Neural crest cell (in vitro differentiated cells): ENCODE results near the gene COL19A1. TPM values are rescaled to one million over a fixed set of nuclear protein-coding genes. Genes with fewer than 3 reads are reported as not detected.
"Not testable (repeated sequence)": the region's sequence is repeated elsewhere in the genome, so short reads cannot be mapped to it uniquely, and the experiment has no call there.

Source experiments
- DNase-seq: peaks from one replicate; pipeline ENCODE4 v3.0.0; 2021; ENCODE audit warnings: low read depth, mixed read lengths, low spot score
- H3K27ac Mint-ChIP-seq: one replicate; pipeline ENCODE4 v1.8.0; 2021; ENCODE audit warnings: mild to moderate bottlenecking, mixed read lengths; ENCODE audit not compliant: unreplicated experiment
- H3K27me3 Mint-ChIP-seq: 2 replicates; pipeline ENCODE4 v1.8.0; 2021; ENCODE audit warnings: low read depth, mild to moderate bottlenecking, mixed read lengths
- H3K36me3 Mint-ChIP-seq: 2 replicates; pipeline ENCODE4 v1.8.0; 2021; ENCODE audit warnings: low read depth, mild to moderate bottlenecking, mixed read lengths
- H3K4me1 Mint-ChIP-seq: 2 replicates; pipeline ENCODE4 v1.8.0; 2021; ENCODE audit warnings: mixed read lengths
- H3K4me3 Mint-ChIP-seq: one replicate; pipeline ENCODE4 v1.8.0; 2021; ENCODE audit warnings: mild to moderate bottlenecking, mixed read lengths
- H3K9me3 Mint-ChIP-seq: 2 replicates; pipeline ENCODE4 v1.8.0; 2021; ENCODE audit warnings: mixed read lengths
- total RNA-seq: library from RNA; stranded (reverse); gene quantifications from 2 replicates; pipeline ENCODE4 v1.2.1, GENCODE V29; 2021
- TF ChIP-seq, protein P1 (sequence below): fragments of 200-600 bp; sonication (generic); conservative IDR thresholded peaks from 2 replicates; pipeline ENCODE4 v1.5.0; 2021; ENCODE audit warnings: antibody characterized with exemption, mild to moderate bottlenecking

The COL19A1 gene
- total RNA-seq, 1 donor from 2014 or later, result 0.09 TPM

DNA sequence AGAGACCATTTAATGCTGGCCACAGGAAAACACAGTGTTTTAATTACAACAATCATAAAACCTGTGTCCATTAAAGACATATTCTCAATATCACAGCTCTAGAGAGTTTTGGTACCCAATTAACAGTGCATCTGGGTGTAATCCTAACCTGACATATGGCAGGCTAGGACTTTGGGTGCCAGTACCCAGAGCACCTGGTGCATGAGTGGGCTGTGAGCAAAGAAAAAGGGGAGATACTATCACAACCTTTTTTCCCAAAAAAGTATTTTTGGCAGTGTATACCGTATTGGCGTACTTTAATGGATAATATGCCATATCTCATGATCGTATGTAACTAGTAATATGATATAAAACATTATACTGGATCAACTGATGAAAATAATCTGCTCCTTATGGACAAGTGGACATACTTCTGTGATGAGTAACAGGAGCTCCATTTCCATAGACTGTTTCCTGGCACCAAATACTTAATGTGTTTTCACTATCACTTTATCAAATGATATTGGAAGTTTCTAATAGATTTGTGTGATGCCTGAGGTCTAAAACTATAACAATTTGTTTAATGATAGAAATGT, 91.7 kb downstream of the COL19A1 start:
- Mint-ChIP-seq H3K4me1 (no peaks in the 10 kb centered on the region), H3K9me3 (no peaks in the 10 kb centered on the region), H3K27me3 (no peaks in the 10 kb centered on the region), H3K4me3 (no peak overlapping the region), H3K36me3 (no peaks in the 10 kb centered on the region), H3K27ac (no peak overlapping the region)
- TF ChIP-seq, protein P1, sequence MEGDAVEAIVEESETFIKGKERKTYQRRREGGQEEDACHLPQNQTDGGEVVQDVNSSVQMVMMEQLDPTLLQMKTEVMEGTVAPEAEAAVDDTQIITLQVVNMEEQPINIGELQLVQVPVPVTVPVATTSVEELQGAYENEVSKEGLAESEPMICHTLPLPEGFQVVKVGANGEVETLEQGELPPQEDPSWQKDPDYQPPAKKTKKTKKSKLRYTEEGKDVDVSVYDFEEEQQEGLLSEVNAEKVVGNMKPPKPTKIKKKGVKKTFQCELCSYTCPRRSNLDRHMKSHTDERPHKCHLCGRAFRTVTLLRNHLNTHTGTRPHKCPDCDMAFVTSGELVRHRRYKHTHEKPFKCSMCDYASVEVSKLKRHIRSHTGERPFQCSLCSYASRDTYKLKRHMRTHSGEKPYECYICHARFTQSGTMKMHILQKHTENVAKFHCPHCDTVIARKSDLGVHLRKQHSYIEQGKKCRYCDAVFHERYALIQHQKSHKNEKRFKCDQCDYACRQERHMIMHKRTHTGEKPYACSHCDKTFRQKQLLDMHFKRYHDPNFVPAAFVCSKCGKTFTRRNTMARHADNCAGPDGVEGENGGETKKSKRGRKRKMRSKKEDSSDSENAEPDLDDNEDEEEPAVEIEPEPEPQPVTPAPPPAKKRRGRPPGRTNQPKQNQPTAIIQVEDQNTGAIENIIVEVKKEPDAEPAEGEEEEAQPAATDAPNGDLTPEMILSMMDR, result no peak
- DNase-seq, result no peak

DNA sequence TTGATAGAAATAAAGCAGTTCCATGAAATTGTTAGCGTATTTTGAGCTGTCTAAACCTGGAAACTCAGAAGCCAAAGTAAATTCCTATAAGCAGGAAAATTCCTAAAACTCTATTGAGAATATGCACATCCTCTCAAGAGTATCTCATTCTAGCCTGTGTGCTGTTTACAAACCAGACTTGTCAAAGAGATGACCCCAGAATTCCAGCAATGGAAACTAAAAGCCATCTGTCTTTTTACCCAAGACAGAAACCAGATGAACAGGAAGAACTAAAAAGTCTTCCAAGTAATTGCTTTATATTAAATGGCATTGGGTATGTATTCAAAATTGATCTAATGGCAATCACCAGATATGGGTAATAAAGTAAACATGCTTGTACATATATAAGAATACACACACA, 92.6 kb downstream of the COL19A1 start:
- Mint-ChIP-seq H3K4me3 (no peak overlapping the region), H3K9me3 (no peaks in the 10 kb centered on the region), H3K27me3 (no peaks in the 10 kb centered on the region), H3K36me3 (no peaks in the 10 kb centered on the region), H3K27ac (no peak overlapping the region), H3K4me1 (no peaks in the 10 kb centered on the region)
- no peak for DNase-seq
- TF ChIP-seq, protein P1, result no peak

DNA sequence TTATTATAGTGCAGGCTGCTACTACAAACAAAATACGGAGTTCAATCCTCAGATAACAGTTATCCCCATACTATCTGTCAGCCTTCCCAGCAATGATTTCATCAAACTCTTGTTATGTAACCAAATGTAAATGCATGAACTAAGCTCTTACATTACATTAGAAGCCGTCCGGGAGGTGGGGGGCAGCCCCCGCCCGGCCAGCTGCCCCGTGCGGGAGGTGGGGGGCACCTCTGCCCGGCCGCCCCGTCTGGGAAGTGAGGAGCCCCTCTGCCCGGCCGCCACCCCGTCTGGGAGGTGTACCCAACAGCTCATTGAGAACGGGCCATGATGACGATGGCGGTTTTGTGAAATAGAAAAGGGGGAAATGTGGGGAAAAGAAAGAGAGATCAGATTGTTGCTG, 99.6 kb downstream of the COL19A1 start:
- not testable (repeated sequence) for H3K4me1 Mint-ChIP-seq, H3K27me3 Mint-ChIP-seq, H3K27ac Mint-ChIP-seq, H3K4me3 Mint-ChIP-seq, H3K9me3 Mint-ChIP-seq, H3K36me3 Mint-ChIP-seq, DNase-seq

DNA sequence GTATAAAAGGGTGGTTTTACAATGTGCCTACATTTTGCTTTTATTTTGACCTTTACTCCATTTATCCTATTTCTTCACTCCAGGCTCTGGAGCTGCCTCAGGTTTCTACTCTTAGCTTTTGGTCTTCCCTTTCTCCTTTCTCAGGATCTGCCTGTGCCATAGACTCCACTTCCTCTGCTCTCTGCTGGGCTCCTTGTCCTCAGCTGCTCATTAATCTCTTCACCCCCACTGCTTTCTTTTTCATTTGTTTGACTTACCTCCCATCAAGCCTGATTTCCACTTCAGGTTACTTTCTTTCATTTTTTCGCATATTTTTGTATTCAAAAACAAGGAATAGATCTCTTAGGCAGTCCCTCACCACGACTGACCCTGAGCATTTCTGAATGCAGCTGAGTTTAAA, 106.8 kb downstream of the COL19A1 start:
- no peak for DNase-seq
- H3K36me3 Mint-ChIP-seq, result no peaks in the 10 kb centered on the region
- TF ChIP-seq, protein P1, result no peak
- H3K4me3 Mint-ChIP-seq, result no peak overlapping the region
- no peaks in the 10 kb centered on the region for H3K9me3 Mint-ChIP-seq
- no peaks in the 10 kb centered on the region for H3K27me3 Mint-ChIP-seq
- no peak overlapping the region for H3K27ac Mint-ChIP-seq
- peaks cover 4% of the 10 kb centered on the region for H3K4me1 Mint-ChIP-seq

DNA sequence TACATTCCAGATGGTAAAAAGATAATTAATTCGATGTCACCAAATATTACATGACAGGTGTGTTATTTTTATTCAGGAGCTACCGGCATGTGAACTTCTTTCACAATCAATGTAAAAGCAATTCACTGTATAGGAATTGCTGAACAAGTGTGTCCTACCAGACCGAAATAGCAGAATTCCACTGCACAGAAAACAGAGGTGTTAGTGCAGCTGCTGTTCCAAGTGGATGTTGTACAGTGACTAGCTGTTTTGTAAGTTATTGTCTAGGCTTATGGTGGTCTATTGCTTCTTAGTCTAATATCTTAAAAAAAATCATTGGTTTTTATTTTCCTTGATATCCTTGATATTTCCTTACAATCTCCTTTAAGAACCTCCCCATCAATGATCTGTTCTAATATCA, 107.4 kb downstream of the COL19A1 start:
- Mint-ChIP-seq H3K36me3 (no peaks in the 10 kb centered on the region), H3K4me1 (peaks cover 4% of the 10 kb centered on the region), H3K9me3 (no peaks in the 10 kb centered on the region), H3K4me3 (no peak overlapping the region), H3K27me3 (no peaks in the 10 kb centered on the region), H3K27ac (no peak overlapping the region)
- TF ChIP-seq, protein P1, result no peak
- DNase-seq, result no peak

DNA sequence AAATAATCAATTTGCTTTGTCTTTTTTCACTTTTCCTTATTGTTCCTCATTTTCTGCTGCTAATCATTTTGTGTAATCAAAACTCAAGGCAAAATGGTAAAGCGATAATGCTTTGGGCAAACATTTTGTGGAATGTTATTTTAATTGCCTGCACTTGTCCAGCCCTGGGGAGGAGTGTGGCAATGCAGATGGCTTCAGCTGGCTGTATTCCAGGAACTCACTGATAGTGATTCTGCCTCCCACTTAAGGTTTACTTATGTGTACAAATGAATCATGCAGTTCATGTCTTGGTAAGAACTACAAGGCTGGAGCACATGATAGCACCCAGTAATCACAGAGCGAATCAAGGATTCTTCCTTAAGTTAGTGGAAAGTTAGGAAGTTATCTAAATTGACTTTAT, 107.8 kb downstream of the COL19A1 start:
- no peaks in the 10 kb centered on the region for H3K9me3 Mint-ChIP-seq
- no peak for DNase-seq
- H3K4me3 Mint-ChIP-seq, result no peak overlapping the region
- H3K27ac Mint-ChIP-seq, result no peak overlapping the region
- peaks cover 4% of the 10 kb centered on the region for H3K4me1 Mint-ChIP-seq
- TF ChIP-seq, protein P1, result no peak
- no peaks in the 10 kb centered on the region for H3K36me3 Mint-ChIP-seq
- no peaks in the 10 kb centered on the region for H3K27me3 Mint-ChIP-seq
